Neuronal stem cell (in vitro differentiated cells): ENCODE results near the gene PCDHGB3.
"Not testable (repeated sequence)": the region's sequence is repeated elsewhere in the genome, so short reads cannot be mapped to it uniquely, and the experiment has no call there.

ENCODE experiments used
- DNase-seq: peaks from one replicate; pipeline ENCODE4 v3.0.0-alpha.2; 2013; ENCODE audit warnings: low spot score
- H2AFZ ChIP-seq: one replicate; pipeline ENCODE4 v1.6.1; 2013; ENCODE audit warnings: mild to moderate bottlenecking, low read length, inconsistent platforms
- H2AK5ac ChIP-seq: 2 replicates; pipeline ENCODE4 v1.6.1; 2013; ENCODE audit warnings: low read depth, mild to moderate bottlenecking, inconsistent platforms, low read length, moderate library complexity, mixed read lengths
- H2BK120ac ChIP-seq: 2 replicates; pipeline ENCODE4 v1.6.1; 2013; ENCODE audit warnings: low read depth, mild to moderate bottlenecking, inconsistent platforms, low read length, moderate library complexity, mixed read lengths
- H2BK12ac ChIP-seq: one replicate; pipeline ENCODE4 v1.6.1; 2013; ENCODE audit warnings: low read length, inconsistent platforms
- H2BK15ac ChIP-seq: 2 replicates; pipeline ENCODE4 v1.6.1; 2013; ENCODE audit warnings: mild to moderate bottlenecking, low read length, inconsistent platforms, mixed read lengths
- H2BK5ac ChIP-seq: one replicate; pipeline ENCODE4 v1.6.1; 2013; ENCODE audit warnings: inconsistent platforms, mild to moderate bottlenecking, low read length, moderate library complexity
- H3K14ac ChIP-seq: one replicate; pipeline ENCODE4 v1.6.1; 2013; ENCODE audit warnings: low read length, inconsistent platforms
- H3K18ac ChIP-seq: 2 replicates; pipeline ENCODE4 v1.6.1; 2013; ENCODE audit warnings: low read length, inconsistent platforms
- H3K23ac ChIP-seq: 2 replicates; pipeline ENCODE4 v1.6.1; 2013; ENCODE audit warnings: low read depth, mild to moderate bottlenecking, mixed read lengths, low read length, inconsistent platforms; ENCODE audit not compliant: poor library complexity
- H3K27ac ChIP-seq: replicated peaks from 3 replicates; pipeline ENCODE4 v1.5.1; 2013; ENCODE audit warnings: low read length, inconsistent platforms
- H3K27me3 ChIP-seq, 3 experiments: 2 replicates each; pipeline ENCODE4 v1.6.1; 2013; ENCODE audit warnings: low read length in 3 of 3, mild to moderate bottlenecking in 2 of 3, inconsistent platforms in 1 of 3, low read depth in 1 of 3, mixed read lengths in 1 of 3, moderate library complexity in 1 of 3; ENCODE audit not compliant: control insufficient read depth in 3 of 3, insufficient read depth in 3 of 3
- H3K36me3 ChIP-seq, 2 donors: replicated peaks in 1 of 2; 2 replicates each; pipeline ENCODE4 v1.6.1; 2013; ENCODE audit warnings: low read length in 2 of 2; ENCODE audit not compliant: control insufficient read depth in 2 of 2, insufficient read depth in 2 of 2
- H3K4ac ChIP-seq: 2 replicates; pipeline ENCODE4 v1.6.1; 2013; ENCODE audit warnings: inconsistent platforms, mild to moderate bottlenecking, low read length, moderate library complexity
- H3K4me1 ChIP-seq, 2 donors: 1 replicate in 1 of 2; 2 replicates in 1 of 2; pipeline ENCODE4 v1.6.1; 2013; ENCODE audit warnings: low read length in 2 of 2, low read depth in 1 of 2; ENCODE audit not compliant: control insufficient read depth in 2 of 2, insufficient read depth in 1 of 2
- H3K4me2 ChIP-seq: one replicate; pipeline ENCODE4 v1.6.1; 2013; ENCODE audit warnings: mild to moderate bottlenecking, low read length, inconsistent platforms; ENCODE audit not compliant: insufficient read depth, poor library complexity, severe bottlenecking
- H3K4me3 ChIP-seq, 2 donors: 2 replicates each; pipeline ENCODE4 v1.5.1; 2013; ENCODE audit warnings: low read length in 2 of 2, mild to moderate bottlenecking in 2 of 2, inconsistent platforms in 1 of 2, moderate library complexity in 1 of 2
- H3K79me1 ChIP-seq: one replicate; pipeline ENCODE4 v1.6.1; 2013; ENCODE audit warnings: low read depth, mild to moderate bottlenecking, inconsistent platforms, low read length, moderate library complexity
- H3K9ac ChIP-seq: one replicate; pipeline ENCODE4 v1.6.1; 2013; ENCODE audit warnings: mild to moderate bottlenecking, low read depth, low read length, inconsistent platforms; ENCODE audit not compliant: poor library complexity
- H3K9me3 ChIP-seq, 2 donors: replicated peaks in 1 of 2; 2 replicates each; pipeline versions ENCODE3 to v1.6.1; 2013; ENCODE audit warnings: low read length in 2 of 2, mild to moderate bottlenecking in 2 of 2, inconsistent platforms in 1 of 2, low read depth in 1 of 2, mixed read lengths in 1 of 2, moderate library complexity in 1 of 2; ENCODE audit not compliant: control insufficient read depth in 2 of 2, insufficient read depth in 1 of 2
- H4K8ac ChIP-seq: one replicate; pipeline ENCODE4 v1.6.1; 2013; ENCODE audit warnings: low read depth, mild to moderate bottlenecking, inconsistent platforms, low read length, moderate library complexity
- H4K91ac ChIP-seq: one replicate; pipeline ENCODE4 v1.6.1; 2013; ENCODE audit warnings: low read length, low read depth, mild to moderate bottlenecking, inconsistent platforms; ENCODE audit not compliant: poor library complexity
- WGBS, 2 donors: extraction: QIAGEN DNeasy Blood & Tissue Kit; methylation state at CpG; one replicate each; pipeline ENCODE4 v1.1.7; 2013; ENCODE audit warnings: missing lambda C conversion rate in 2 of 2, mixed read lengths in 1 of 2; ENCODE audit not compliant: insufficient read length in 2 of 2, insufficient replicate concordance in 1 of 2; ENCODE audit errors: extremely low coverage in 2 of 2; 5-methylcytosine and 5-hydroxymethylcytosine counted together

PCDHGB3 gene

GRCh38 chr5:141399555-141400258 is 29.7 kb downstream of the PCDHGB3 start:
- Histone ChIP-seq H3K9me3 (peaks cover 29 to 74% of the 10 kb centered on the region in 2 donors), H2BK5ac (no peak overlapping the region), H2AK5ac (peak overlapping the region; percentile 84), H3K4me2 (no peak overlapping the region), H2BK12ac (no peak overlapping the region), H2AFZ (no peak overlapping the region), H3K36me3 (no peaks in the 10 kb centered on the region), H4K8ac (no peak overlapping the region), H4K91ac (peak overlapping the region; percentile 64), H3K4me3 (peak overlapping the region in 1 of 2 donors; percentile 19), H3K14ac (no peak overlapping the region), H3K9ac (peak overlapping the region; percentile 44), H2BK15ac (no peak overlapping the region), H3K4me1 (no peaks in the 10 kb centered on the region), H3K79me1 (peaks cover under 1% of the 10 kb centered on the region), H3K23ac (peak overlapping the region; percentile 31), H3K27me3 (no peaks in the 10 kb centered on the region), H3K18ac (no peak overlapping the region), H2BK120ac (peak overlapping the region; percentile 41), H3K27ac (no peak overlapping the region), H3K4ac (no peak overlapping the region)
- no CpG with 5 or more reads among the region's 61 CpGs for WGBS, 2 donors
- no peak for DNase-seq

GRCh38 chr5:141402553-141403243 is 32.7 kb downstream of the PCDHGB3 start, which contains the start of gene PCDHGA9:
Gene PCDHGA9, plus strand, starts transcription at chr5:141402778. Its CDS starts 175 bp downstream, at chr5:141402953.
- H2BK15ac ChIP-seq = no peak within 1 kb of the TSS
- no peak within 1 kb of the TSS for H3K18ac ChIP-seq
- no peaks in the 10 kb centered on the region for H3K36me3 ChIP-seq
- no peaks in the 10 kb centered on the region for H3K27me3 ChIP-seq
- no peak within 1 kb of the TSS for H3K4me3 ChIP-seq
- no peak within 1 kb of the TSS for H3K23ac ChIP-seq
- H2BK120ac ChIP-seq = no peak within 1 kb of the TSS
- WGBS, 2 donors = no CpG with 5 or more reads among the region's 27 CpGs
- no peaks in the 10 kb centered on the region for H3K79me1 ChIP-seq
- H2BK5ac ChIP-seq = no peak within 1 kb of the TSS
- no peak within 1 kb of the TSS for H4K8ac ChIP-seq
- no peak within 1 kb of the TSS for H3K14ac ChIP-seq
- H3K4ac ChIP-seq = no peak within 1 kb of the TSS
- H3K27ac ChIP-seq = no peak within 1 kb of the TSS
- DNase-seq = no peak
- H4K91ac ChIP-seq = no peak within 1 kb of the TSS
- H2AFZ ChIP-seq = peak within 1 kb of the TSS; percentile 47
- peaks cover 33 to 81% of the 10 kb centered on the region in 2 donors for H3K9me3 ChIP-seq
- H2BK12ac ChIP-seq = no peak within 1 kb of the TSS
- H3K9ac ChIP-seq = no peak within 1 kb of the TSS
- H2AK5ac ChIP-seq = no peak within 1 kb of the TSS
- H3K4me2 ChIP-seq = no peak within 1 kb of the TSS
- no peaks in the 10 kb centered on the region for H3K4me1 ChIP-seq

GRCh38 chr5:141403387-141403786 is 33.3 kb downstream of the PCDHGB3 start:
- H2BK120ac ChIP-seq = no peak overlapping the region
- H3K9me3 ChIP-seq = peaks cover 33 to 84% of the 10 kb centered on the region in 2 donors
- no peak overlapping the region for H4K8ac ChIP-seq
- no peak overlapping the region for H3K4me3 ChIP-seq
- H3K27ac ChIP-seq = no peak overlapping the region
- H3K18ac ChIP-seq = no peak overlapping the region
- H3K27me3 ChIP-seq = no peaks in the 10 kb centered on the region
- H3K4ac ChIP-seq = no peak overlapping the region
- H3K4me2 ChIP-seq = no peak overlapping the region
- H4K91ac ChIP-seq = no peak overlapping the region
- H2BK12ac ChIP-seq = no peak overlapping the region
- H3K23ac ChIP-seq = no peak overlapping the region
- no CpG with 5 or more reads among the region's 22 CpGs for WGBS, 2 donors
- no peak overlapping the region for H2AFZ ChIP-seq
- H3K14ac ChIP-seq = no peak overlapping the region
- H3K9ac ChIP-seq = no peak overlapping the region
- no peak overlapping the region for H2BK5ac ChIP-seq
- DNase-seq = no peak
- no peak overlapping the region for H2BK15ac ChIP-seq
- no peaks in the 10 kb centered on the region for H3K79me1 ChIP-seq
- no peaks in the 10 kb centered on the region for H3K36me3 ChIP-seq
- H2AK5ac ChIP-seq = no peak overlapping the region
- no peaks in the 10 kb centered on the region for H3K4me1 ChIP-seq

GRCh38 chr5:141407790-141408505 is 37.9 kb downstream of the PCDHGB3 start, which contains the start of gene PCDHGB6:
Gene PCDHGB6, plus strand, starts transcription at chr5:141408021. Its CDS starts 182 bp downstream, at chr5:141408203.
- H2BK15ac ChIP-seq, H3K9ac ChIP-seq, H2BK5ac ChIP-seq, H4K8ac ChIP-seq, H2AK5ac ChIP-seq, H3K14ac ChIP-seq, H3K27me3 ChIP-seq, H3K4ac ChIP-seq, H3K79me1 ChIP-seq, H2BK120ac ChIP-seq, H2BK12ac ChIP-seq, H3K23ac ChIP-seq, H4K91ac ChIP-seq, H3K4me1 ChIP-seq: not testable (repeated sequence)
- H3K9me3 ChIP-seq = peaks cover 42 to 93% of the 10 kb centered on the region in 2 donors
- H2AFZ ChIP-seq = peak within 1 kb of the TSS; percentile 70
- H3K18ac ChIP-seq = peak within 1 kb of the TSS; percentile 6
- WGBS, 2 donors = no CpG with 5 or more reads among the region's 51 CpGs
- peak within 1 kb of the TSS; percentile 56 for H3K4me2 ChIP-seq
- H3K4me3 ChIP-seq = peak within 1 kb of the TSS; percentile 48 to 83
- DNase-seq = peak; percentile 66
- H3K27ac ChIP-seq = peak within 1 kb of the TSS; percentile 62
- peaks cover 6 to 18% of the 10 kb centered on the region in 2 donors for H3K36me3 ChIP-seq
